ENCODE results near the gene C12orf76. TPM values are rescaled to one million over a fixed set of nuclear protein-coding genes. Genes with fewer than 3 reads are reported as not detected.

Gene C12orf76
- total and polyA plus RNA-seq, 9 of the 15 experiments (the other 6 are each of a cell fraction or from before 2014, with no cell fraction given): 6.3 to 38.6 (median 12.3) TPM

DNA sequence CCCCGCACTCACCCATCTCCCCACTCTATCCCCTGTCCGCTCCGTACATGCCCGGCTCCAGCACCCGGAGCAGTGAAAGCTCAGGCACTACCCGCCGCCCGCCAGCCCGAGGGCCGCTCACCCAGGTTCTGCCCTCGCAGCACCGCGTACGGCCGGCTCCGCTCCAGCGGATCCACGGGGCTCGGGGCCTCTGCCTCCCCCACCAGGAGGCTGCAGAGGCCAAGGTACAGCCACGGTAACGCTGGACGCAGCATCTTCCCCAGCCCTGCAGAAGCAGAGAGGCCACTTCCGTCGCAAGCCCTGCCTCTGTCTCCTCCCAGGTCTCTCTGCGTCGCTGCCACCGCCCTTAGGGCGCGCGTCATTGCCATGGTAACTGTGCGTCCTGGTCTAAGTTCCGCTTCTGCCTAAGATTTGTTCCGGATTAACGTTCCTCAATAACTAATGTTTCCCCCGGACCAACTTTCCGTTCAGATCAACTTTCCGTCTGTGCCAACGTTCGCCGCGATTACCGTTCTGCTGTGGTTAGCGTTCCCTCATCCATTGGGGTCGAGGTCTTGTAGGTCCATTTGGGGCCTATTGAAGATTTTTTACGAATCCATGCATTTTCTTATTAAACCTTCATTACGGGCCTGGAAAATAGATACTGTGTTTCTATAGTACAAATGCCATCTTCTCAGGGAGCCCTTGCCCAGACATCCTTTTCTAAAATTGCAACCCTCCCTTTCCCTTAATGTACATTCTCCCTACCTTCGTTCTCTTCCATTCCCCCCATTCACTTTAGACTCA is at the start of gene C12orf76 (continued):
- TF ChIP-seq, protein P1, sequence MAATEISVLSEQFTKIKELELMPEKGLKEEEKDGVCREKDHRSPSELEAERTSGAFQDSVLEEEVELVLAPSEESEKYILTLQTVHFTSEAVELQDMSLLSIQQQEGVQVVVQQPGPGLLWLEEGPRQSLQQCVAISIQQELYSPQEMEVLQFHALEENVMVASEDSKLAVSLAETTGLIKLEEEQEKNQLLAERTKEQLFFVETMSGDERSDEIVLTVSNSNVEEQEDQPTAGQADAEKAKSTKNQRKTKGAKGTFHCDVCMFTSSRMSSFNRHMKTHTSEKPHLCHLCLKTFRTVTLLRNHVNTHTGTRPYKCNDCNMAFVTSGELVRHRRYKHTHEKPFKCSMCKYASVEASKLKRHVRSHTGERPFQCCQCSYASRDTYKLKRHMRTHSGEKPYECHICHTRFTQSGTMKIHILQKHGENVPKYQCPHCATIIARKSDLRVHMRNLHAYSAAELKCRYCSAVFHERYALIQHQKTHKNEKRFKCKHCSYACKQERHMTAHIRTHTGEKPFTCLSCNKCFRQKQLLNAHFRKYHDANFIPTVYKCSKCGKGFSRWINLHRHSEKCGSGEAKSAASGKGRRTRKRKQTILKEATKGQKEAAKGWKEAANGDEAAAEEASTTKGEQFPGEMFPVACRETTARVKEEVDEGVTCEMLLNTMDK (IDR thresholded peaks at IDR 0.05; ENCODE audit: borderline replicate concordance, insufficient read depth, low read depth, low read length, poor library complexity, severe bottlenecking): no peak
- peak; percentile 86 for TF ChIP-seq POLR2G (IDR thresholded peaks at IDR 0.05; ENCODE audit: low read depth, low read length)
- peak; percentile 30; the same call in 1 of the 2 replicates for TF ChIP-seq KLF6 (CRISPR knock-in tag; IDR thresholded peaks at IDR 0.05; ENCODE audit: borderline replicate concordance)
- peak; percentile 33; the same call in 1 of the 2 replicates for TF ChIP-seq CBFA2T3 (IDR thresholded peaks at IDR 0.05)
- TF ChIP-seq CTBP1 (IDR thresholded peaks at IDR 0.05; ENCODE audit: borderline replicate concordance): peak; percentile 98
- peak; percentile 95 for TF ChIP-seq CXXC5 (CRISPR knock-in tag; IDR thresholded peaks at IDR 0.05)
- TF ChIP-seq ZNF57 (CRISPR knock-in tag; IDR thresholded peaks at IDR 0.05): no peak
- TF ChIP-seq HDAC1 (IDR thresholded peaks at IDR 0.05): peak; percentile 54 to 94; a peak in 3 of 4 replicates
- TF ChIP-seq, protein P2, sequence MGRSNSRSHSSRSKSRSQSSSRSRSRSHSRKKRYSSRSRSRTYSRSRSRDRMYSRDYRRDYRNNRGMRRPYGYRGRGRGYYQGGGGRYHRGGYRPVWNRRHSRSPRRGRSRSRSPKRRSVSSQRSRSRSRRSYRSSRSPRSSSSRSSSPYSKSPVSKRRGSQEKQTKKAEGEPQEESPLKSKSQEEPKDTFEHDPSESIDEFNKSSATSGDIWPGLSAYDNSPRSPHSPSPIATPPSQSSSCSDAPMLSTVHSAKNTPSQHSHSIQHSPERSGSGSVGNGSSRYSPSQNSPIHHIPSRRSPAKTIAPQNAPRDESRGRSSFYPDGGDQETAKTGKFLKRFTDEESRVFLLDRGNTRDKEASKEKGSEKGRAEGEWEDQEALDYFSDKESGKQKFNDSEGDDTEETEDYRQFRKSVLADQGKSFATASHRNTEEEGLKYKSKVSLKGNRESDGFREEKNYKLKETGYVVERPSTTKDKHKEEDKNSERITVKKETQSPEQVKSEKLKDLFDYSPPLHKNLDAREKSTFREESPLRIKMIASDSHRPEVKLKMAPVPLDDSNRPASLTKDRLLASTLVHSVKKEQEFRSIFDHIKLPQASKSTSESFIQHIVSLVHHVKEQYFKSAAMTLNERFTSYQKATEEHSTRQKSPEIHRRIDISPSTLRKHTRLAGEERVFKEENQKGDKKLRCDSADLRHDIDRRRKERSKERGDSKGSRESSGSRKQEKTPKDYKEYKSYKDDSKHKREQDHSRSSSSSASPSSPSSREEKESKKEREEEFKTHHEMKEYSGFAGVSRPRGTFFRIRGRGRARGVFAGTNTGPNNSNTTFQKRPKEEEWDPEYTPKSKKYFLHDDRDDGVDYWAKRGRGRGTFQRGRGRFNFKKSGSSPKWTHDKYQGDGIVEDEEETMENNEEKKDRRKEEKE (IDR thresholded peaks at IDR 0.05; ENCODE audit: borderline replicate concordance in 1 of 2, control insufficient read depth in 1 of 2, low read depth in 2 of 2, low read length in 1 of 2): peak in 1 of 2 experiments; percentile 91; a peak in 1 of 4 replicates
- TF ChIP-seq, protein P3, sequence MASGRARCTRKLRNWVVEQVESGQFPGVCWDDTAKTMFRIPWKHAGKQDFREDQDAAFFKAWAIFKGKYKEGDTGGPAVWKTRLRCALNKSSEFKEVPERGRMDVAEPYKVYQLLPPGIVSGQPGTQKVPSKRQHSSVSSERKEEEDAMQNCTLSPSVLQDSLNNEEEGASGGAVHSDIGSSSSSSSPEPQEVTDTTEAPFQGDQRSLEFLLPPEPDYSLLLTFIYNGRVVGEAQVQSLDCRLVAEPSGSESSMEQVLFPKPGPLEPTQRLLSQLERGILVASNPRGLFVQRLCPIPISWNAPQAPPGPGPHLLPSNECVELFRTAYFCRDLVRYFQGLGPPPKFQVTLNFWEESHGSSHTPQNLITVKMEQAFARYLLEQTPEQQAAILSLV (tag; IDR thresholded peaks at IDR 0.05): peak; percentile 66; the same call in 1 of the 2 replicates
- TF ChIP-seq ZNF431 (CRISPR knock-in tag; IDR thresholded peaks at IDR 0.05): peak; percentile 66
- TF ChIP-seq MCM5 (IDR thresholded peaks at IDR 0.05; ENCODE audit: low read depth): no peak
- no peak for TF ChIP-seq SETDB1 (IDR thresholded peaks at IDR 0.05; ENCODE audit: low read length)
- peak; percentile 76 for TF ChIP-seq POLR2A (conservative IDR thresholded peaks at IDR 0.05)
- TF ChIP-seq ZNF354B (CRISPR knock-in tag; IDR thresholded peaks at IDR 0.05): no peak
- TF ChIP-seq CBX1 (IDR thresholded peaks at IDR 0.05; ENCODE audit: low read depth): peak; percentile 60; the same call in 1 of the 2 replicates
- peak; percentile 98 for TF ChIP-seq GABPA (tag; conservative IDR thresholded peaks at IDR 0.05; ENCODE audit: low read depth)
- TF ChIP-seq ZNF217 (CRISPR knock-in tag; IDR thresholded peaks at IDR 0.05): no peak
- no peak for TF ChIP-seq GTF2B (IDR thresholded peaks at IDR 0.05; ENCODE audit: extremely low read depth, insufficient read length)
- peak; percentile 80 to 93 for TF ChIP-seq FOXK2 (conservative IDR thresholded peaks at IDR 0.05 in 1 of 2, IDR thresholded peaks at IDR 0.05 in 1 of 2; ENCODE audit: low read depth in 2 of 2)
- no peak for TF ChIP-seq POLR3G (IDR thresholded peaks at IDR 0.05; ENCODE audit: extremely low read depth, insufficient read length, insufficient replicate concordance)

Data from K562 (cell line).